ENCODE measurements around the gene CALHM2. TPM values are rescaled to one million over a fixed set of nuclear protein-coding genes. Genes with fewer than 3 reads are reported as not detected.
"Not testable (repeated sequence)": the region's sequence is repeated elsewhere in the genome, so short reads cannot be mapped to it uniquely, and the experiment has no call there.

CALHM2 gene
- total RNA-seq, 1 experiment from 2014 or later: 5.9 TPM

GRCh38 chr10:103417601-103418000 is 34.6 kb downstream of the CALHM2 start:
- H3K27me3 ChIP-seq (ENCODE audit: control insufficient read depth, insufficient read depth, low read length): no peaks in the 10 kb centered on the region
- no TSS peak for BruUV-seq (replicated peaks)
- ChIA-PET CTCF (interaction anchor here (0.7 kb wide), 1 partner anchor 14 kb away, joined by 3 read pairs; no protein-coding TSS in a partner anchor), POLR2A (no interaction called here)
- H3K9me3 ChIP-seq (ENCODE audit: control insufficient read depth, insufficient read depth, low read depth, low read length): no peaks in the 10 kb centered on the region
- no peaks in the 10 kb centered on the region for H3K4me1 ChIP-seq (ENCODE audit: control insufficient read depth, insufficient read depth, low read length)
- H3K27ac ChIP-seq (ENCODE audit: low read length): no peak overlapping the region
- DNase-seq (ENCODE audit: low read depth, low spot score): no peak
- no peak for ATAC-seq
- TF ChIP-seq, protein P1, sequence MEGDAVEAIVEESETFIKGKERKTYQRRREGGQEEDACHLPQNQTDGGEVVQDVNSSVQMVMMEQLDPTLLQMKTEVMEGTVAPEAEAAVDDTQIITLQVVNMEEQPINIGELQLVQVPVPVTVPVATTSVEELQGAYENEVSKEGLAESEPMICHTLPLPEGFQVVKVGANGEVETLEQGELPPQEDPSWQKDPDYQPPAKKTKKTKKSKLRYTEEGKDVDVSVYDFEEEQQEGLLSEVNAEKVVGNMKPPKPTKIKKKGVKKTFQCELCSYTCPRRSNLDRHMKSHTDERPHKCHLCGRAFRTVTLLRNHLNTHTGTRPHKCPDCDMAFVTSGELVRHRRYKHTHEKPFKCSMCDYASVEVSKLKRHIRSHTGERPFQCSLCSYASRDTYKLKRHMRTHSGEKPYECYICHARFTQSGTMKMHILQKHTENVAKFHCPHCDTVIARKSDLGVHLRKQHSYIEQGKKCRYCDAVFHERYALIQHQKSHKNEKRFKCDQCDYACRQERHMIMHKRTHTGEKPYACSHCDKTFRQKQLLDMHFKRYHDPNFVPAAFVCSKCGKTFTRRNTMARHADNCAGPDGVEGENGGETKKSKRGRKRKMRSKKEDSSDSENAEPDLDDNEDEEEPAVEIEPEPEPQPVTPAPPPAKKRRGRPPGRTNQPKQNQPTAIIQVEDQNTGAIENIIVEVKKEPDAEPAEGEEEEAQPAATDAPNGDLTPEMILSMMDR (IDR thresholded peaks at IDR 0.05): no peak
- no peak for TF ChIP-seq SIN3A (IDR thresholded peaks at IDR 0.05; ENCODE audit: borderline replicate concordance, insufficient read depth, low read depth, low read length)
- TF ChIP-seq TCF7L2 (IDR thresholded peaks at IDR 0.05; ENCODE audit: low read depth, low read length): no peak
- TF ChIP-seq POLR2AphosphoS5 (IDR thresholded peaks at IDR 0.05; ENCODE audit: low read depth, low read length): no peak
- TF ChIP-seq, protein P2, sequence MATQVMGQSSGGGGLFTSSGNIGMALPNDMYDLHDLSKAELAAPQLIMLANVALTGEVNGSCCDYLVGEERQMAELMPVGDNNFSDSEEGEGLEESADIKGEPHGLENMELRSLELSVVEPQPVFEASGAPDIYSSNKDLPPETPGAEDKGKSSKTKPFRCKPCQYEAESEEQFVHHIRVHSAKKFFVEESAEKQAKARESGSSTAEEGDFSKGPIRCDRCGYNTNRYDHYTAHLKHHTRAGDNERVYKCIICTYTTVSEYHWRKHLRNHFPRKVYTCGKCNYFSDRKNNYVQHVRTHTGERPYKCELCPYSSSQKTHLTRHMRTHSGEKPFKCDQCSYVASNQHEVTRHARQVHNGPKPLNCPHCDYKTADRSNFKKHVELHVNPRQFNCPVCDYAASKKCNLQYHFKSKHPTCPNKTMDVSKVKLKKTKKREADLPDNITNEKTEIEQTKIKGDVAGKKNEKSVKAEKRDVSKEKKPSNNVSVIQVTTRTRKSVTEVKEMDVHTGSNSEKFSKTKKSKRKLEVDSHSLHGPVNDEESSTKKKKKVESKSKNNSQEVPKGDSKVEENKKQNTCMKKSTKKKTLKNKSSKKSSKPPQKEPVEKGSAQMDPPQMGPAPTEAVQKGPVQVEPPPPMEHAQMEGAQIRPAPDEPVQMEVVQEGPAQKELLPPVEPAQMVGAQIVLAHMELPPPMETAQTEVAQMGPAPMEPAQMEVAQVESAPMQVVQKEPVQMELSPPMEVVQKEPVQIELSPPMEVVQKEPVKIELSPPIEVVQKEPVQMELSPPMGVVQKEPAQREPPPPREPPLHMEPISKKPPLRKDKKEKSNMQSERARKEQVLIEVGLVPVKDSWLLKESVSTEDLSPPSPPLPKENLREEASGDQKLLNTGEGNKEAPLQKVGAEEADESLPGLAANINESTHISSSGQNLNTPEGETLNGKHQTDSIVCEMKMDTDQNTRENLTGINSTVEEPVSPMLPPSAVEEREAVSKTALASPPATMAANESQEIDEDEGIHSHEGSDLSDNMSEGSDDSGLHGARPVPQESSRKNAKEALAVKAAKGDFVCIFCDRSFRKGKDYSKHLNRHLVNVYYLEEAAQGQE (IDR thresholded peaks at IDR 0.05; ENCODE audit: insufficient read depth in 1 of 2, low read depth in 2 of 2, low read length in 1 of 2): no peak
- in situ Hi-C loops (cut with HindIII; ENCODE audit: low pct_unique_long_range_greater_than_20kb, low sequenced_read_pairs) (no loop called here), intact Hi-C loops (cut with micrococcal nuclease; ENCODE audit: unreplicated experiment) (loop anchor here (2.0 kb wide), 1 partner anchor 67 kb away; no protein-coding TSS in a partner anchor)
- peaks cover 70% of the 10 kb centered on the region for H3K36me3 ChIP-seq (ENCODE audit: control insufficient read depth, insufficient read depth, low read length)
- H3K4me3 ChIP-seq (ENCODE audit: low read depth in 2 of 2, low read length in 2 of 2): no peak overlapping the region

DNA sequence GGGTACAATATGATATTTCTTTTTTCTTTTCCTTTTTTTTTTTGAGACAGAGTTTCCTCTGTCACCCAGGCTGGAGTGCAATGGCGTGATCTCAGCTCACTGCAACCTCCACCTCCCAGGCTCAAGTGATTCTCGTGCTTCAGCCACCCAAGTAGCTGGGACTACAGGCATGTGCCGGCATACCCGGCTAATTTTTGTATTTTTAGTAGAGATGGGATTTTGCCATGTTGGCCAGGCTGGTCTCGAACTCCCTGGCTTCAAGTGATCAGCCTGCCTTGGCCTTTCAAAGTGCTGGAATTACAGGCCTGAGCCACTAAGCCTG is 35.1 kb downstream of the CALHM2 start:
- in situ Hi-C loops (cut with HindIII; ENCODE audit: low pct_unique_long_range_greater_than_20kb, low sequenced_read_pairs); H3K27ac ChIP-seq (ENCODE audit: low read length); H3K27me3 ChIP-seq (ENCODE audit: control insufficient read depth, insufficient read depth, low read length); DNase-seq (ENCODE audit: low read depth, low spot score); BruUV-seq (replicated peaks); H3K9me3 ChIP-seq (ENCODE audit: control insufficient read depth, insufficient read depth, low read depth, low read length); ATAC-seq; H3K4me1 ChIP-seq (ENCODE audit: control insufficient read depth, insufficient read depth, low read length); POLR2A ChIA-PET; H3K4me3 ChIP-seq (ENCODE audit: low read depth in 2 of 2, low read length in 2 of 2): not testable (repeated sequence)
- intact Hi-C loops (cut with micrococcal nuclease; ENCODE audit: unreplicated experiment): loop anchor here (2.0 kb wide), 1 partner anchor 68 kb away; no protein-coding TSS in a partner anchor
- CTCF ChIA-PET: interaction anchor here (0.7 kb wide), 1 partner anchor 13 kb away, joined by 3 read pairs; no protein-coding TSS in a partner anchor
- H3K36me3 ChIP-seq (ENCODE audit: control insufficient read depth, insufficient read depth, low read length): peaks cover 67% of the 10 kb centered on the region

GRCh38 chr10:103416436-103417147 is 35.6 kb downstream of the CALHM2 start:
- Histone ChIP-seq H3K4me1 (ENCODE audit: control insufficient read depth, insufficient read depth, low read length) (no peaks in the 10 kb centered on the region), H3K4me3 (ENCODE audit: low read depth in 2 of 2, low read length in 2 of 2) (no peak overlapping the region), H3K9me3 (ENCODE audit: control insufficient read depth, insufficient read depth, low read depth, low read length) (no peaks in the 10 kb centered on the region), H3K27me3 (ENCODE audit: control insufficient read depth, insufficient read depth, low read length) (no peaks in the 10 kb centered on the region), H3K36me3 (ENCODE audit: control insufficient read depth, insufficient read depth, low read length) (peaks cover 68% of the 10 kb centered on the region), H3K27ac (ENCODE audit: low read length) (no peak overlapping the region)
- TF ChIP-seq, protein P1 (IDR thresholded peaks at IDR 0.05): peak; percentile 78; the same call in 1 of the 2 replicates
- no peak for TF ChIP-seq POLR2AphosphoS5 (IDR thresholded peaks at IDR 0.05; ENCODE audit: low read depth, low read length)
- ChIA-PET CTCF (interaction anchor here (0.7 kb wide), 2 partner anchors 13 to 70 kb away, joined by 3 read pairs; no protein-coding TSS in a partner anchor), POLR2A (no interaction called here)
- peak; percentile 25 for DNase-seq (ENCODE audit: low read depth, low spot score)
- intact Hi-C loops (cut with micrococcal nuclease; ENCODE audit: unreplicated experiment): loop anchor here (2.0 kb wide), 1 partner anchor 68 kb away; no protein-coding TSS in a partner anchor
- in situ Hi-C loops (cut with HindIII; ENCODE audit: low pct_unique_long_range_greater_than_20kb, low sequenced_read_pairs): no loop called here
- BruUV-seq (replicated peaks): no TSS peak
- peak; percentile 60; the same call in 1 of the 2 replicates for ATAC-seq

Measured in Panc1 (cell line).